ENCODE data around the gene RASSF5. TPM values are rescaled to one million over a fixed set of nuclear protein-coding genes. Genes with fewer than 3 reads are reported as not detected.
A peak's percentile ranks its signal among the peaks of the same experiment; 100 is the strongest.

RASSF5 gene
- total and polyA plus RNA-seq, 9 of the 15 experiments (the other 6 are each of a cell fraction or from before 2014, with no cell fraction given): 6.1 to 41.0 (median 25.2) TPM

DNA sequence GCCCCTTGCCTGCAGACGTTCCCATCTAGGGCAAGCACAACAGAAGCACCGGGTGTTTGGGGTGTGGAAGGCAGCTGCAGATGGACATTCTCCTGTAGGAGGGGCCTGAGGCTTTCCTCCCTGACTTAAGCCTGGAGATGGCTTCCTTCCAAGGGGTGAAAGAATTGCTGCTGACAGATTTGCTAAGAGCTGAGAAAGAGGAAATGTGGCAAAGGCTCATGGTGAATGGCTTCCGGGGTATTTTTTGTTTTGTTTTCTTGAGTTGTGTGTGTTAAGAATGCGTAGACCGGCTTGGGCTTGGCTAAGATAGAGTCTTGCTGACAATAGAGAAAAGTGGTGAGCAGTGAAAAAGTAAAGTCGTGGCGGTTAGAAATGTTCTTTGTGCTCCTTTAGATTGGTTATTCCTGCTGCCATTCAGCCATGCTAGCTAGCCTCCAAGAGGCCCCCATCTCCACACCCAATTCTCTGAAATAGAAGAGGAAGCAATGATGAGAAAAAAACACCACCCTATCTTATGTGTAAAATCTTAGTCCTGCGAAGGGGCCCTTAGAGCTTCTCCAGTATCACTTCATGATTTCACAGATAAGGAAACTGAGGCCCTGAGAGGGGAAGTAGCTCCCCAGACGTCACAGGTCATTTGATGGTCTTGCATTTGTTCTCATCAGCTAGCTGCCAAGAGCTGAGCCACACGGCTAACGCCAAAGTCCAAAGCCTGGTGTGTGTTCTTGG lies 68.0 kb downstream of the RASSF5 start (continued):
- TF ChIP-seq NUFIP1 (IDR thresholded peaks at IDR 0.05; ENCODE audit: partially characterized antibody) (peak; percentile 18), ESRRB (CRISPR knock-in tag; IDR thresholded peaks at IDR 0.05; ENCODE audit: borderline replicate concordance) (no peak), ZKSCAN8 (CRISPR knock-in tag; IDR thresholded peaks at IDR 0.05) (no peak), CBFA2T3 (IDR thresholded peaks at IDR 0.05) (peak; percentile 40; the same call in 1 of the 2 replicates), JUN (IDR thresholded peaks at IDR 0.05; ENCODE audit: borderline replicate concordance, low read depth, low read length) (no peak), JUN (CRISPR knock-in tag; IDR thresholded peaks at IDR 0.05; ENCODE audit: borderline replicate concordance) (no peak), RCOR1 (IDR thresholded peaks at IDR 0.05; ENCODE audit: borderline replicate concordance in 1 of 2, low read depth in 2 of 2, low read length in 2 of 2) (peak in 1 of 2 experiments; percentile 34; a peak in 2 of 4 replicates), ZBTB8A (IDR thresholded peaks at IDR 0.05; ENCODE audit: partially characterized antibody) (no peak), NBN (IDR thresholded peaks at IDR 0.05; ENCODE audit: low read depth) (peak; percentile 66; the same call in 1 of the 2 replicates), ZNF445 (CRISPR knock-in tag; IDR thresholded peaks at IDR 0.05; ENCODE audit: low read depth) (no peak), ZBTB12 (CRISPR knock-in tag; IDR thresholded peaks at IDR 0.05) (peak; percentile 57; the same call in 1 of the 2 replicates), L3MBTL2 (IDR thresholded peaks at IDR 0.05) (peak; percentile 72), MTA1 (IDR thresholded peaks at IDR 0.05; ENCODE audit: borderline replicate concordance) (peak; percentile 64; the same call in 1 of the 2 replicates), NR2F6 (CRISPR knock-in tag; IDR thresholded peaks at IDR 0.05) (no peak), PRPF4 (IDR thresholded peaks at IDR 0.05; ENCODE audit: insufficient read depth, low read depth, low read length, poor library complexity, severe bottlenecking) (no peak), MXD1 (CRISPR knock-in tag; IDR thresholded peaks at IDR 0.05; ENCODE audit: borderline replicate concordance, poor library complexity, severe bottlenecking) (no peak), LCOR (CRISPR knock-in tag; IDR thresholded peaks at IDR 0.05) (peak; percentile 65; the same call in 1 of the 2 replicates)
- TF ChIP-seq, protein P1, sequence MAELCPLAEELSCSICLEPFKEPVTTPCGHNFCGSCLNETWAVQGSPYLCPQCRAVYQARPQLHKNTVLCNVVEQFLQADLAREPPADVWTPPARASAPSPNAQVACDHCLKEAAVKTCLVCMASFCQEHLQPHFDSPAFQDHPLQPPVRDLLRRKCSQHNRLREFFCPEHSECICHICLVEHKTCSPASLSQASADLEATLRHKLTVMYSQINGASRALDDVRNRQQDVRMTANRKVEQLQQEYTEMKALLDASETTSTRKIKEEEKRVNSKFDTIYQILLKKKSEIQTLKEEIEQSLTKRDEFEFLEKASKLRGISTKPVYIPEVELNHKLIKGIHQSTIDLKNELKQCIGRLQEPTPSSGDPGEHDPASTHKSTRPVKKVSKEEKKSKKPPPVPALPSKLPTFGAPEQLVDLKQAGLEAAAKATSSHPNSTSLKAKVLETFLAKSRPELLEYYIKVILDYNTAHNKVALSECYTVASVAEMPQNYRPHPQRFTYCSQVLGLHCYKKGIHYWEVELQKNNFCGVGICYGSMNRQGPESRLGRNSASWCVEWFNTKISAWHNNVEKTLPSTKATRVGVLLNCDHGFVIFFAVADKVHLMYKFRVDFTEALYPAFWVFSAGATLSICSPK (IDR thresholded peaks at IDR 0.05; ENCODE audit: borderline replicate concordance): no peak
- TF ChIP-seq, protein P2, sequence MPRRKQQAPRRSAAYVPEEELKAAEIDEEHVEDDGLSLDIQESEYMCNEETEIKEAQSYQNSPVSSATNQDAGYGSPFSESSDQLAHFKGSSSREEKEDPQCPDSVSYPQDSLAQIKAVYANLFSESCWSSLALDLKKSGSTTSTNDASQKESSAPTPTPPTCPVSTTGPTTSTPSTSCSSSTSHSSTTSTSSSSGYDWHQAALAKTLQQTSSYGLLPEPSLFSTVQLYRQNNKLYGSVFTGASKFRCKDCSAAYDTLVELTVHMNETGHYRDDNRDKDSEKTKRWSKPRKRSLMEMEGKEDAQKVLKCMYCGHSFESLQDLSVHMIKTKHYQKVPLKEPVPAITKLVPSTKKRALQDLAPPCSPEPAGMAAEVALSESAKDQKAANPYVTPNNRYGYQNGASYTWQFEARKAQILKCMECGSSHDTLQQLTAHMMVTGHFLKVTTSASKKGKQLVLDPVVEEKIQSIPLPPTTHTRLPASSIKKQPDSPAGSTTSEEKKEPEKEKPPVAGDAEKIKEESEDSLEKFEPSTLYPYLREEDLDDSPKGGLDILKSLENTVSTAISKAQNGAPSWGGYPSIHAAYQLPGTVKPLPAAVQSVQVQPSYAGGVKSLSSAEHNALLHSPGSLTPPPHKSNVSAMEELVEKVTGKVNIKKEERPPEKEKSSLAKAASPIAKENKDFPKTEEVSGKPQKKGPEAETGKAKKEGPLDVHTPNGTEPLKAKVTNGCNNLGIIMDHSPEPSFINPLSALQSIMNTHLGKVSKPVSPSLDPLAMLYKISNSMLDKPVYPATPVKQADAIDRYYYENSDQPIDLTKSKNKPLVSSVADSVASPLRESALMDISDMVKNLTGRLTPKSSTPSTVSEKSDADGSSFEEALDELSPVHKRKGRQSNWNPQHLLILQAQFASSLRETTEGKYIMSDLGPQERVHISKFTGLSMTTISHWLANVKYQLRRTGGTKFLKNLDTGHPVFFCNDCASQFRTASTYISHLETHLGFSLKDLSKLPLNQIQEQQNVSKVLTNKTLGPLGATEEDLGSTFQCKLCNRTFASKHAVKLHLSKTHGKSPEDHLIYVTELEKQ (CRISPR knock-in tag; IDR thresholded peaks at IDR 0.05): no peak

Data from K562 (cell line).